MG63 (cell line): ENCODE results near the gene ASB2. TPM values are rescaled to one million over a fixed set of nuclear protein-coding genes. Genes with fewer than 3 reads are reported as not detected.

ENCODE experiments used
- DNase-seq: peaks from one replicate; pipeline ENCODE4 v3.0.0-alpha.2; 2020
- H3K27me3 ChIP-seq: fragments of 250-450 bp; sonication (Bioruptor Pico); 2 replicates; pipeline ENCODE4 v1.5.1; 2020; ENCODE audit warnings: mild to moderate bottlenecking, moderate library complexity
- H3K36me3 ChIP-seq: fragments of 250-450 bp; sonication (Bioruptor Pico); 2 replicates; pipeline ENCODE4 v1.5.1; 2020; ENCODE audit warnings: mild to moderate bottlenecking, moderate library complexity
- H3K4me3 ChIP-seq: fragments of 250-450 bp; sonication (Bioruptor Pico); 2 replicates; pipeline ENCODE4 v1.5.1; 2020; ENCODE audit warnings: mild to moderate bottlenecking, moderate library complexity
- H3K9me3 ChIP-seq: fragments of 250-450 bp; sonication (Bioruptor Pico); 2 replicates; pipeline ENCODE4 v1.5.1; 2020; ENCODE audit warnings: mild to moderate bottlenecking, moderate library complexity
- total RNA-seq: library from RNA; depleted of rRNA; stranded (reverse); fragments of >200 nt; shearing (Covaris generic); gene quantifications from 2 replicates; pipeline ENCODE4 v1.2.3, GENCODE V29; 2014; ENCODE audit warnings: low replicate concordance

Gene ASB2
- total RNA-seq, 1 experiment from 2014 or later: not detected

GRCh38 chr14:93935213-93935612 lies 41.2 kb downstream of the ASB2 start:
- no peak overlapping the region for H3K4me3 ChIP-seq
- peaks cover 9% of the 10 kb centered on the region for H3K27me3 ChIP-seq
- no peak for DNase-seq
- no peaks in the 10 kb centered on the region for H3K36me3 ChIP-seq
- no peaks in the 10 kb centered on the region for H3K9me3 ChIP-seq

DNA sequence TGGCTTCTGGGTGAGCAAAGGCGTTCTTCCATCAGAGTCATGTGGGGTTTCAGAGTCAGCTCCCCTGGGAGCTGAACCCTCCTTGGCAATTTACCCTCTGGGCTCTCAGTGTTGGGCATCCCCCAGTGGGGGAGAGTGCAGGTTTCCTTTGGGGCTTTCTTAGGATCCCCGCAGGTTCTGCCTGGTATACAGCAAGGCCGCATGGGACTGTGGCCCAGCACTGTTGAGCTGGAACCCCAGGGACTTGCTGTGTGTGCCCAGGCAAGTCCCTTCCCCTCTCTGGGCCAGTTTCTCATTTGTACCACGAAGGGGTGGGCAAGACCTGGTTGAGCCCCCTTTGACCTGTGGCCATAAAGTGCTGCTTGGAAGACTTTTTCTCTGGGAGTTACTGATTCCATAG lies 43.7 kb downstream of the ASB2 start:
- H3K4me3 ChIP-seq: no peak overlapping the region
- H3K9me3 ChIP-seq: no peaks in the 10 kb centered on the region
- H3K36me3 ChIP-seq: no peaks in the 10 kb centered on the region
- no peak for DNase-seq
- no peaks in the 10 kb centered on the region for H3K27me3 ChIP-seq

DNA sequence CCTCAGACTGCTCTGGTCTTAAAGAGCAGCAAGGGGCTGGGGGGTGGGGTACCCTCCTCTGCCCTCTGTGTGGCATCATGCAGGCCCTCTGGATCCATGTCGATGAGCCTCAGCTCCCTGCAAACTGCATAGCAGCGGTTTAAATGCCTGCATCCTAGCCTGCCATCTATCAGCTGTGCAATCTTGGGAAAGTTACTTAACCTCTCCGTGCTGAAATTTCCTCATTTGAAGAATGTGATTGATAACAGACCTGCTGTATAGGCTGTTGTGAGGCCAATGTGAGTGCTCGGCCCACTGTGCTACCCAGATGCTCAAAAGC lies 45.4 kb downstream of the ASB2 start:
- no peaks in the 10 kb centered on the region for H3K9me3 ChIP-seq
- H3K36me3 ChIP-seq: no peaks in the 10 kb centered on the region
- DNase-seq: no peak
- no peak overlapping the region for H3K4me3 ChIP-seq
- no peaks in the 10 kb centered on the region for H3K27me3 ChIP-seq

DNA sequence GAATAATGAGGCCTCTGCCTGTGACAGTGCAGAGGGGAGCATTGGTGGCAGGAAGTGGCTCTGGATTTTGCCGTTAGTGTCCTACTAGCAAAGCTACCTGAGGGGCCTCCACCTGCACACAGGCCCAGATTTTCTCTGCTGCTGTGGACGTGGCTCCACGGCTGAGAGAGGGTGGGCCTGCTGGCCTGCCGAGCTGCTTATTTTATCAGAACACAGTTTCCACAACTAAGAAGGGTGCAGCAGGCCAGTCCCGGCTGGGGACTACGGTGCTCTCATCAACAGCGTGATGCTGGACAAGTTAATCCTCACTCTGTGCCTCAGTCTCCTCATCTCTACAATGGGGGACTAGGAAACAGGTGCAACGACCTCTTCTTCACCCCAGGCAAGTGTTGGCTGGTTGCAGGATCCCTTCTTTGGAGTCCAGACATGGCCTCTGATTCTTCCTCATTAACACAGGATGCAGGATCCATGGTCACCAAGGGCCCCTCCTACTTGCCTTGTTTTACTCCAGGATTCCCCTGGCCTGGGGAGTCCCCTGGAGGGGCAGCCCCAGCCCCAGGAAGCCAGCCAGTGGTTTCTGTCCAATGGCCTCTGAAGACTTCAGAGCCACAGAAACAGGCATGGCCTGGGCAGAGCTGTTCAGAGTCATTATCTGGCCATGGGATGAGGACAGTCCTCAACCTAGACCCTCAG lies 45.9 kb downstream of the ASB2 start:
- Histone ChIP-seq H3K9me3 (no peaks in the 10 kb centered on the region), H3K36me3 (no peaks in the 10 kb centered on the region), H3K4me3 (no peak overlapping the region), H3K27me3 (no peaks in the 10 kb centered on the region)
- no peak for DNase-seq

DNA sequence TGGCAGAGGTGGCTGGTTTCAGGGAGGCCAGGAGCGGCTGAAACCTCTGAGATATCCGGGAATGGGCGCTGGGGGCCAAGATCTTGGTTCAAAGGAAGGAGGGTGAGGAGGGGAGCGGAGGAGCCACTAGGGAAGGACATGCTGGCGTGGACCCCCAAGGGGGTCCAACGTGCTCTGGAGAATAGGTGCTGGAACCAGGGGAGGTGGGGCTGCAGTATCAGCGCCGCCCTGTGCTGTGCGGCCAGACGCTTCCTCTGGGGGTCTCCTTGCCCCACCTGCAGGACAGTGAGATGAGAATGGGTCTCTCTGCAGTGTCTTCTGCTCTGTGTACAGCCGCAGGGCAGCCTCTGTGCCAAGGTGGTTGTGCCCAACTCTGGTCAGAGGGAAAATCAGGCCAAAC lies 46.7 kb downstream of the ASB2 start:
- Histone ChIP-seq H3K36me3 (no peaks in the 10 kb centered on the region), H3K4me3 (no peak overlapping the region), H3K9me3 (no peaks in the 10 kb centered on the region), H3K27me3 (no peaks in the 10 kb centered on the region)
- DNase-seq: no peak

DNA sequence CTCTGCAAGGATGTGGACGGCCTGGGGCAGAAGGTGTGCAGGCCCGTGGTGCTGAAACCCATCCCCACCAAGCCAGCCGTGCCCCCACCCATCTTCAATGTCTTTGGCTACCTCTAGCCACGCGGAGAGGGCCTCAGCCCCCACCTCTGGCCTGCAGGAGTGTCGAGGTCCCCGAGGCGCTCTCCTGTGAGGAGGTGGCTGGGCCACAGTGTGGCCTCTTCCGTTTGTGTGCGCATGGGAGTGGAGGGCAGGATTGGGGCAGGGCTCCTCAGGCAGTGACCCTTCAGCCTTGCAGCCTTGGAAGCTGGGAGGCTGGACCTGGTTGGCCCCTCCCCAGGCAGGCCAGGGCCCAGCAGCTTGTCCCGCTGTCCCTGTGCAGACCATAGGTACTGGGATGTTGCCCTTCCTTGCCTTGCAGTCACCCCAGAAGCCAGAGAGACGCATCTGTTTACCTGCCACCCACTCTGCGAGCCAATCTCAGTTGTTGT lies 47.3 kb downstream of the ASB2 start:
- no peaks in the 10 kb centered on the region for H3K9me3 ChIP-seq
- no peak overlapping the region for H3K4me3 ChIP-seq
- H3K36me3 ChIP-seq: no peaks in the 10 kb centered on the region
- no peaks in the 10 kb centered on the region for H3K27me3 ChIP-seq
- DNase-seq: no peak

DNA sequence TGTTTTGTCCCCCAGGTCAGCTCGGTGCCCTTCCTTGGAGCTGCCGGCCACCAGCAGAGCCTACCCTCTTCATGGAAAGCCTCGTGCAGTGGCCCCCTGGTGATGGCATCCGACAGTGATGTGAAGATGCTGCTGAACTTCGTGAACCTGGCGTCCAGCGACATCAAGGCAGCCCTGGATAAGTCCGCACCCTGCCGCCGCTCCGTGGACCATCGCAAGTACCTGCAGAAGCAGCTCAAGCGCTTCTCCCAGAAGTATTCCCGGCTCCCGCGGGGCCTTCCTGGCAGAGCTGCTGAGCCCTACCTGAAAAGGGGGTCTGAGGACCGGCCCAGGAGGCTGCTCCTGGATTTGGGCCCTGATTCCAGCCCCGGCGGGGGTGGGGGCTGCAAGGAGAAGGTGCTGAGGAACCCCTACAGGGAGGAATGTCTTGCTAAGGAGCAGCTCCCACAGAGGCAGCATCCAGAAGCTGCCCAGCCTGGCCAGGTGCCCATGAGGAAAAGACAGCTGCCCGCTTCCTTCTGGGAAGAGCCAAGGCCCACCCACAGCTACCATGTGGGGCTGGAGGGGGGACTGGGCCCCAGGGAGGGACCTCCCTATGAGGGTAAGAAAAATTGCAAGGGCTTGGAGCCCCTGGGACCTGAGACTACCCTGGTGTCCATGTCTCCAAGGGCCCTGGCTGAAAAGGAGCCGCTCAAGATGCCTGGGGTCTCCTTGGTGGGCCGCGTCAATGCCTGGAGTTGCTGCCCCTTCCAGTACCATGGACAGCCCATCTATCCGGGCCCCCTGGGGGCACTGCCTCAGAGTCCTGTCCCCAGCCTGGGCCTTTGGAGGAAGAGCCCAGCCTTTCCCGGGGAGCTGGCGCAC lies 48.0 kb downstream of the ASB2 start:
- H3K36me3 ChIP-seq: no peaks in the 10 kb centered on the region
- no peak overlapping the region for H3K4me3 ChIP-seq
- no peak for DNase-seq
- no peaks in the 10 kb centered on the region for H3K9me3 ChIP-seq
- H3K27me3 ChIP-seq: no peaks in the 10 kb centered on the region

GRCh38 chr14:93927800-93928145 lies 48.6 kb downstream of the ASB2 start:
- Histone ChIP-seq H3K4me3 (no peak overlapping the region), H3K36me3 (no peaks in the 10 kb centered on the region), H3K9me3 (no peaks in the 10 kb centered on the region), H3K27me3 (no peaks in the 10 kb centered on the region)
- DNase-seq: no peak

- Histone ChIP-seq H3K4me3 (no peak within 1 kb of the TSS), H3K27me3 (no peaks in the 10 kb centered on the region), H3K36me3 (no peaks in the 10 kb centered on the region), H3K9me3 (no peaks in the 10 kb centered on the region)
- no peak for DNase-seq
These were observed 49.2 kb downstream of the ASB2 start, which contains the start of gene FAM181A for GRCh38 chr14:93926873-93927799. TSS of gene FAM181A (plus strand) at chr14:93927344. CDS start at chr14:93928286, 942 bp downstream.

DNA sequence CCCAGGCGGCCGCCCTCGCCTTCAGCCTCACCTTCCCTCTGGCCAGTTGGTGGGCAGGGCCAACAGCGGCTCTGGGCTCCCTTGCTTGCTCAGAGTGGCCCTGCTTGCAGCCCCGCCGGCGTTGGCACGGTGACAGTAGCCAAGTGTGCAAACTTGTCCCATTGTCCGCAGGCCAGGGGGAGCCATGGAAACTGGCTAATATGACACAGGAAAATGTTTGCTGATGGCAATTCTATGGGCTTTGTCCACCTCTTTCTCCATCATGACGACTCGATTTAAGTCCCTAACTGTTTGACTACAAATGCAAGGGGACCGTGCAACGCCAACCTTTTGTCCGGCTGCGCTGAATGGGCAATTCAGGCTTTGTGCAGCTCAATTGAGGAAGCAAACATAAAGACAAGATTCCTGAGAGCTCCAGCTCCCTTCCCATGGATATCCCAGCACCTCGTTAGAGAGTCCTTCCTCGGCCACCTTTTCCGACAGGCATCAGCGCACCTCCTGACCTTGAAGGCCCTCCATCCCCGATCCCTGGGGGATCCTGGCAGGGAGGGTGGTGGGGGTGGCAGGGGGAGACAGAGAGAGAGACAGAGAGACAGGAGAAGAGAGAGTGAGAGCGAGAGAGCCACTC lies 50.0 kb downstream of the ASB2 start:
- DNase-seq: no peak
- H3K36me3 ChIP-seq: no peaks in the 10 kb centered on the region
- H3K9me3 ChIP-seq: no peaks in the 10 kb centered on the region
- no peaks in the 10 kb centered on the region for H3K27me3 ChIP-seq
- H3K4me3 ChIP-seq: no peak overlapping the region

DNA sequence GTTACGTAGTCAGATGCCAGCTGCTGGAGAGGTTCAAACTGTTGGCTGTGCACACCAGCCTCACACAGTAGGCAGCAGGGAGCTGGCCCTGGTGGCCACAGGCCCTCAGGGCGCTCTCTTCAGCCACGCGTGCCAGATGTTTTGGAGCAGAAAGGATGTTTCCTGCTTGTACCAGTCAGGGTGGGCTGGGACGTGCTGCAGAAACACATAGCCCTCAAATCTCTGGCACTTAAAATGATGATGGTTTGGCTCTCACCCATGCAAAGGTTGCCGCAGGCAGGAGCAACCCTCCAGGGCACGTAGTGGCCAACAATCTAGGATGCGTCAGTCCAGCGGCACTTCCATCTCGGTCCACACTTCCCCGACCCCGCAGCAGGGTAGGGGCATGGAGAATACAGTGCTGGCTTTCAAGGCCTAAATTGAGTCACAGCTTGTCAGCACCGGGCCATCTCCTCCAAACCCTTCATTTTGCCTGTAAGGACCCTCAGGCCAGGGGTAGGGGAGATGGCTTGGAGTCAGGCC lies 50.9 kb downstream of the ASB2 start:
- H3K36me3 ChIP-seq: no peaks in the 10 kb centered on the region

GRCh38 chr14:93924592-93925355 lies 51.6 kb downstream of the ASB2 start:
- Histone ChIP-seq H3K4me3 (no peak overlapping the region), H3K9me3 (no peaks in the 10 kb centered on the region), H3K27me3 (no peaks in the 10 kb centered on the region), H3K36me3 (no peaks in the 10 kb centered on the region)
- no peak for DNase-seq

More for the DNA sequence above, 50.9 kb downstream of the ASB2 start:
- no peak overlapping the region for H3K4me3 ChIP-seq
- H3K9me3 ChIP-seq: no peaks in the 10 kb centered on the region
- no peaks in the 10 kb centered on the region for H3K27me3 ChIP-seq
- DNase-seq: no peak

- no peak for DNase-seq
- Histone ChIP-seq H3K36me3 (no peaks in the 10 kb centered on the region), H3K27me3 (no peaks in the 10 kb centered on the region)
These were observed 52.7 kb downstream of the ASB2 start for GRCh38 chr14:93923626-93924025.

GRCh38 chr14:93921001-93921806 lies 55.2 kb downstream of the ASB2 start:
- Histone ChIP-seq H3K36me3 (no peaks in the 10 kb centered on the region), H3K4me3 (no peak overlapping the region)

More at GRCh38 chr14:93923626-93924025, 52.7 kb downstream of the ASB2 start:
- no peak overlapping the region for H3K4me3 ChIP-seq
- H3K9me3 ChIP-seq: no peaks in the 10 kb centered on the region

GRCh38 chr14:93917141-93917540 lies 59.2 kb downstream of the ASB2 start:
- H3K4me3 ChIP-seq: no peak overlapping the region
- H3K36me3 ChIP-seq: no peaks in the 10 kb centered on the region
- DNase-seq: no peak
- no peaks in the 10 kb centered on the region for H3K9me3 ChIP-seq
- no peaks in the 10 kb centered on the region for H3K27me3 ChIP-seq

More at GRCh38 chr14:93921001-93921806, 55.2 kb downstream of the ASB2 start:
- DNase-seq: no peak
- Histone ChIP-seq H3K27me3 (no peaks in the 10 kb centered on the region), H3K9me3 (no peaks in the 10 kb centered on the region)
